Gastroesophageal sphincter (tissue), 4 donors: ENCODE data around the gene MEF2C. TPM values are rescaled to one million over a fixed set of nuclear protein-coding genes. Genes with fewer than 3 reads are reported as not detected.

ENCODE experiments used
- ATAC-seq: fragments of 150-250 bp; one replicate; pipeline ENCODE4 v1.9.1; 2016; ENCODE audit warnings: mild to moderate bottlenecking, moderate library complexity
- H3K27ac ChIP-seq, 4 donors: fragments of 200-600 bp; sonication (generic) in 3 of 4; 1 replicate in 3 of 4; 2 replicates in 1 of 4; pipeline ENCODE4 v1.5.1; 2016 to 2019
- H3K27me3 ChIP-seq: fragments of 200-600 bp; sonication (generic); one replicate; pipeline ENCODE4 v1.5.1; 2019
- H3K36me3 ChIP-seq, 2 donors: fragments of 200-600 bp; sonication (generic); one replicate each; pipeline ENCODE4 v1.5.1; 2019; ENCODE audit warnings: control low read depth in 1 of 2
- H3K4me1 ChIP-seq, 3 donors: fragments of 200-600 bp; sonication (generic); 1 replicate in 2 of 3; 2 replicates in 1 of 3; pipeline ENCODE4 v1.5.1; 2016 to 2019; ENCODE audit warnings: control low read depth in 2 of 3
- H3K4me3 ChIP-seq, 2 donors: fragments of 200-600 bp; sonication (generic); one replicate each; pipeline ENCODE4 v1.5.1; 2019; ENCODE audit warnings: mild to moderate bottlenecking in 1 of 2, moderate library complexity in 1 of 2
- H3K9me3 ChIP-seq, 3 donors: fragments of 200-600 bp; sonication (generic); one replicate each; pipeline ENCODE4 v1.5.1; 2017 to 2019; ENCODE audit warnings: control low read depth in 2 of 3
- EP300 ChIP-seq: sonication (generic); formaldehyde crosslinking; IDR thresholded peaks from one replicate; pipeline ENCODE4 v1.6.1; 2017; ENCODE audit warnings: antibody characterized with exemption, mild to moderate bottlenecking
- POLR2A ChIP-seq, 2 donors: fragments of 450-650 bp; IDR thresholded peaks; one replicate each; pipeline ENCODE4 v1.6.1; 2017; ENCODE audit warnings: antibody characterized with exemption in 2 of 2, mild to moderate bottlenecking in 2 of 2, moderate library complexity in 1 of 2
- POLR2AphosphoS5 ChIP-seq: sonication (generic); formaldehyde crosslinking; IDR thresholded peaks from one replicate; pipeline ENCODE4 v1.6.1; 2017; ENCODE audit warnings: antibody characterized with exemption
- WGBS, 2 donors: methylation state at CpG; one replicate each; pipeline ENCODE4 v1.1.5; 2018; ENCODE audit warnings: low coverage in 1 of 2; 5-methylcytosine and 5-hydroxymethylcytosine counted together
- total RNA-seq, 4 donors: library from RNA; depleted of rRNA; stranded (reverse); fragments of >200 nt; gene quantifications; one replicate each; pipeline ENCODE4 v1.1.0, GENCODE V29; 2016
- TF ChIP-seq, protein P1 (sequence below), 4 experiments: fragments of 200-600 bp in 2 of 4; fragments of 450-650 bp in 2 of 4; sonication (generic) in 1 of 4; IDR thresholded peaks; one replicate each; pipeline ENCODE4 v1.5.1; 2017 to 2019; ENCODE audit warnings: antibody characterized with exemption in 4 of 4, mild to moderate bottlenecking in 2 of 4, moderate library complexity in 2 of 4

The MEF2C gene
- total RNA-seq, 4 donors from 2014 or later = 23.1 to 66.9 (median 29.5) TPM

DNA sequence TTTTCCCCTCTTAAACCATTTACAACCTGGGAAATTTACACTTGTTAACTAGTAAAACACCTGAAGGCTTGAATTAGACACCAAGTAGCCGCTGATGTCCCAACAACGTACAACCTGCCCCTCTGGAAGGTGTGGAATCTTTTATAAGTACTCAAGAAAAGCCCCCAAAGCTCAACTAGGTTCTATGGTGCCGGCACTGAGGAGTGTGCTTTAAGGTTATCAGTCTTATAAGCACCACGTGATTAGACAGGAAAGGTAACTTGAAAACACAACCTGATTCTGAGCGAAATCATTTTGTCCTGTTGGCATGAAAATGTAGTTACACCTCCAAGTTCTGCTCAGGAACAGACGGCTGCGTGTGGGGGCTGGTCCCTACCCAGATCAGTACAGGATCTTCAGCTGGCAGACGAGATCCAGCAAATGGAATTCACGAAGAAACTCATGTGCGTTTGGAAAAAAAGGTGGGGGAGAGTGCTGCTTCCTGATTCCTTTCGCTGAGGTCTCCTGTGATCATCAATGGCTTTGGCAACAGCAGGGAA, 195.5 kb downstream of the MEF2C start:
- ATAC-seq = no peak
- no peak for TF ChIP-seq EP300
- TF ChIP-seq POLR2AphosphoS5 = no peak
- TF ChIP-seq POLR2A (IDR thresholded peaks at IDR 0.05) = no peak
- TF ChIP-seq, protein P1, sequence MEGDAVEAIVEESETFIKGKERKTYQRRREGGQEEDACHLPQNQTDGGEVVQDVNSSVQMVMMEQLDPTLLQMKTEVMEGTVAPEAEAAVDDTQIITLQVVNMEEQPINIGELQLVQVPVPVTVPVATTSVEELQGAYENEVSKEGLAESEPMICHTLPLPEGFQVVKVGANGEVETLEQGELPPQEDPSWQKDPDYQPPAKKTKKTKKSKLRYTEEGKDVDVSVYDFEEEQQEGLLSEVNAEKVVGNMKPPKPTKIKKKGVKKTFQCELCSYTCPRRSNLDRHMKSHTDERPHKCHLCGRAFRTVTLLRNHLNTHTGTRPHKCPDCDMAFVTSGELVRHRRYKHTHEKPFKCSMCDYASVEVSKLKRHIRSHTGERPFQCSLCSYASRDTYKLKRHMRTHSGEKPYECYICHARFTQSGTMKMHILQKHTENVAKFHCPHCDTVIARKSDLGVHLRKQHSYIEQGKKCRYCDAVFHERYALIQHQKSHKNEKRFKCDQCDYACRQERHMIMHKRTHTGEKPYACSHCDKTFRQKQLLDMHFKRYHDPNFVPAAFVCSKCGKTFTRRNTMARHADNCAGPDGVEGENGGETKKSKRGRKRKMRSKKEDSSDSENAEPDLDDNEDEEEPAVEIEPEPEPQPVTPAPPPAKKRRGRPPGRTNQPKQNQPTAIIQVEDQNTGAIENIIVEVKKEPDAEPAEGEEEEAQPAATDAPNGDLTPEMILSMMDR (IDR thresholded peaks at IDR 0.05) = no peak
- Histone ChIP-seq H3K9me3 (no peaks in the 10 kb centered on the region), H3K4me3 (no peak overlapping the region), H3K27me3 (peaks cover 100% of the 10 kb centered on the region), H3K27ac (no peak overlapping the region), H3K36me3 (no peaks in the 10 kb centered on the region), H3K4me1 (peaks cover 0 to 53% (median 9%) of the 10 kb centered on the region in 3 donors)
- WGBS, 2 donors = 2 to 12% methylated on average over 10 to 11 of the region's 11 CpGs

DNA sequence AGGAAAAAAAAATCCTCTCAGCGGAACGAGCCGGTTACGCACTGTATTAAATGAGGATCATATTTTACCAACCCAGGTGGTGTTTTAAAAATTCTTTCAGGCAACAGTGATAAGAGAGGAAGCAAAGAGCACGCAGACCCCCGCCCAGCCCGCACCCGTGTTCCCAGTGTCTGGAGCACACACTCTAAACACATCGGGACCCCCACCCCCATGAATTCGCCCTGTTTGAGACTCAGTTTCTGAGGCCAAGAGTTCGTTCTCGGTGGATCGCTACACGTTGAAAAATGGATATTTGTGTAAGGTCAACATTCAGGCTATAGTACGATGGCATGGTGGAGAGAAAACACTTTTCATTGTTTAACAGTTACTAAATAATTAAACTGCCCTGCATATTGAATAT, 196.3 kb downstream of the MEF2C start:
- no peaks in the 10 kb centered on the region for H3K36me3 ChIP-seq
- peaks cover 0 to 46% (median 3%) of the 10 kb centered on the region in 3 donors for H3K4me1 ChIP-seq
- TF ChIP-seq, protein P1 (IDR thresholded peaks at IDR 0.05) = no peak
- TF ChIP-seq POLR2AphosphoS5 (no peak), POLR2A (IDR thresholded peaks at IDR 0.05) (no peak), EP300 (no peak)
- peaks cover 100% of the 10 kb centered on the region for H3K27me3 ChIP-seq
- no peak for ATAC-seq
- H3K4me3 ChIP-seq = no peak overlapping the region
- no peak overlapping the region for H3K27ac ChIP-seq
- WGBS, 2 donors = 13 to 15% methylated on average over 10 to 11 of the region's 15 CpGs
- no peaks in the 10 kb centered on the region for H3K9me3 ChIP-seq

GRCh38 chr5:88685591-88686541, 197.1 kb downstream of the MEF2C start:
- peaks cover 100% of the 10 kb centered on the region for H3K27me3 ChIP-seq
- TF ChIP-seq POLR2A (IDR thresholded peaks at IDR 0.05) = no peak
- TF ChIP-seq, protein P1 (IDR thresholded peaks at IDR 0.05) = no peak
- no peak for TF ChIP-seq EP300
- TF ChIP-seq POLR2AphosphoS5 = no peak
- no peak overlapping the region for H3K27ac ChIP-seq
- WGBS, 2 donors = 11% methylated on average over 13 to 22 of the region's 23 CpGs
- H3K4me3 ChIP-seq = no peak overlapping the region
- no peak for ATAC-seq
- H3K36me3 ChIP-seq = no peaks in the 10 kb centered on the region
- H3K9me3 ChIP-seq = no peaks in the 10 kb centered on the region
- peaks cover 0 to 39% (median 3%) of the 10 kb centered on the region in 3 donors for H3K4me1 ChIP-seq

GRCh38 chr5:88683506-88684135, 199.4 kb downstream of the MEF2C start:
- Histone ChIP-seq H3K27me3 (peaks cover 100% of the 10 kb centered on the region), H3K27ac (no peak overlapping the region), H3K4me3 (peak overlapping the region in 1 of 2 donors; percentile 16), H3K9me3 (no peaks in the 10 kb centered on the region), H3K36me3 (no peaks in the 10 kb centered on the region), H3K4me1 (peaks cover 0 to 33% (median 6%) of the 10 kb centered on the region in 3 donors)
- no peak for ATAC-seq
- 6 to 8% methylated on average over 7 to 13 of the region's 31 CpGs for WGBS, 2 donors
- no peak for TF ChIP-seq POLR2AphosphoS5
- no peak for TF ChIP-seq POLR2A (IDR thresholded peaks at IDR 0.05)
- TF ChIP-seq, protein P1 (IDR thresholded peaks at IDR 0.05) = no peak
- no peak for TF ChIP-seq EP300
